WI38 (cell line): Measurements from ENCODE around the gene KIF26B.

Experiments
- H3K4me3 ChIP-seq: 2 replicates; pipeline ENCODE4 v1.5.1; 2011; ENCODE audit warnings: low read depth, mild to moderate bottlenecking, control low read depth, low read length
- TF ChIP-seq, protein P1 (sequence below): IDR thresholded peaks from 2 replicates; pipeline ENCODE4 v1.5.1; 2012; ENCODE audit warnings: low read depth, mild to moderate bottlenecking, control low read depth, low read length

The KIF26B gene

DNA sequence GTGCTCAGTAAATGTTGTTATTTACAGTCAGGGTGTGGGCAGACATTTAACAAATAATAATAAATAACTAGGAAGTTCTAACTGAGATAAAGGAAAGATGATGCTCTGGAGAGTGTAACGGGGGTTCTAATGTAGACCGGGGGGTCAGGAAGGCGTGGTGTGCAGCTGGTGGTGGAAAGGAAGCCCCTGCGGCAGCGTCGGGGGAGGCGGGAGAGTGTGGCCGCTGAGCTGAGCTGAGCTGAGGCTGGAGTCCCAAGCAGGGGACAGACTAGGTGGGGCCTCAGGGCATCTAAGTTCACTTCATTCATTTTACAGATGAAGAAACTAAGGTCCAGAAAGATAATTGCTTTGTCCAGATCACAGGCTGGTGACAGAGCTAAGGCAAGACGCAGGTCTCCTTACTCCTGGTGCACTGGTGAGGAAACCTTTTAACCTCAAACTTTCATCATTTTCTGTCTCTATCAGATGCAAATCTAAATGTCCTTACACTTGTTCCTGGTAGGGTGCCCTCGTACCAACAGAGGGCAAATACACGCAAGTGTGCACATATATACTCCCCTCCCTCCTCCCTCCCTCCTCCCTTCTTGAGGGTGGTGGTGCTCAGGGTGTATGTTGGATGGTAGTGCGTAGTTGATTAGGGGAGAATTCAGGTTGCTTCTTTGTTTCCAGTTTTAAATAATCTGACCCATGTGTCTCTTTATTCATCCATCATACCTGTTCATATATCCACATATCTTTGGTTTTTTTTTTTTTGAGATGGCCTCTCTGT is 44.1 kb downstream of the KIF26B start:
- no peak overlapping the region for H3K4me3 ChIP-seq
- TF ChIP-seq, protein P1, sequence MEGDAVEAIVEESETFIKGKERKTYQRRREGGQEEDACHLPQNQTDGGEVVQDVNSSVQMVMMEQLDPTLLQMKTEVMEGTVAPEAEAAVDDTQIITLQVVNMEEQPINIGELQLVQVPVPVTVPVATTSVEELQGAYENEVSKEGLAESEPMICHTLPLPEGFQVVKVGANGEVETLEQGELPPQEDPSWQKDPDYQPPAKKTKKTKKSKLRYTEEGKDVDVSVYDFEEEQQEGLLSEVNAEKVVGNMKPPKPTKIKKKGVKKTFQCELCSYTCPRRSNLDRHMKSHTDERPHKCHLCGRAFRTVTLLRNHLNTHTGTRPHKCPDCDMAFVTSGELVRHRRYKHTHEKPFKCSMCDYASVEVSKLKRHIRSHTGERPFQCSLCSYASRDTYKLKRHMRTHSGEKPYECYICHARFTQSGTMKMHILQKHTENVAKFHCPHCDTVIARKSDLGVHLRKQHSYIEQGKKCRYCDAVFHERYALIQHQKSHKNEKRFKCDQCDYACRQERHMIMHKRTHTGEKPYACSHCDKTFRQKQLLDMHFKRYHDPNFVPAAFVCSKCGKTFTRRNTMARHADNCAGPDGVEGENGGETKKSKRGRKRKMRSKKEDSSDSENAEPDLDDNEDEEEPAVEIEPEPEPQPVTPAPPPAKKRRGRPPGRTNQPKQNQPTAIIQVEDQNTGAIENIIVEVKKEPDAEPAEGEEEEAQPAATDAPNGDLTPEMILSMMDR = no peak

DNA sequence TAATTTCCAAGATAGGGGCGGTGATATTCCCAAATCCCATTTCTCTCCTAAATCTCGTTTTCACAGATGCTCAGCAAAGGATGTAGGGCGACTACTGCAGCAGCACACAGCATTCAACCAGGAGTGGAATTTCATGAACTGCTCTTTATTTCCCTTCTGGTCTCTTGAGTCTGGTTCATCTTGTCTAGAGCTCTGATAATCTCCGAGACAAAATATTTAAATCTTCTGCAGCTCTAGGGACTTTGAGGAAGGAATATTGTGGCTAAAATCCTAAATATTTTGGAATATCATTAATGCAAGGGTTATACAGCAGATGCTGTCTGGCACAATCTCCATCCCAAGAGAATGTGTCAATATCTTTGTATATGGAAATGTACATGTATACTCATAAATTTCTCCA is 45.4 kb downstream of the KIF26B start:
- TF ChIP-seq, protein P1 = no peak
- H3K4me3 ChIP-seq = no peak overlapping the region

DNA sequence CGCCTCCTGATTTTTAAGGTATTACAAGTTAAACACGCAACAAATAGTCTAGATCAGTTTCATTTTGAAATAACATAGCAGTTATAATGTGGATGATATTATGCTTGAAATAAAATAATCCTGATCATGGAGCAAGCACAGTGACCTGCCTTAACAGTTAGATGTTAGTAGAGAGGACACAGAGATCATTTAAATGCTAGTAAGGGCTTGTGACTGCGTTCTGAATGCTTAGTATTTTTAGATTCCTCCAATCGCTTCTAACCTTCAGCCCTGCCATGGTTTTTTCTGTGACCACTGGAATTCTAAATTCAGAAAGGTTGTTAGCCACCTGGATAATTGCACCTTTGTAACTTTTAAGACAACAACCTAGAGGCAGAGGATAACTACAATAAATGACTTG is 46.4 kb downstream of the KIF26B start:
- TF ChIP-seq, protein P1 = no peak
- no peak overlapping the region for H3K4me3 ChIP-seq

DNA sequence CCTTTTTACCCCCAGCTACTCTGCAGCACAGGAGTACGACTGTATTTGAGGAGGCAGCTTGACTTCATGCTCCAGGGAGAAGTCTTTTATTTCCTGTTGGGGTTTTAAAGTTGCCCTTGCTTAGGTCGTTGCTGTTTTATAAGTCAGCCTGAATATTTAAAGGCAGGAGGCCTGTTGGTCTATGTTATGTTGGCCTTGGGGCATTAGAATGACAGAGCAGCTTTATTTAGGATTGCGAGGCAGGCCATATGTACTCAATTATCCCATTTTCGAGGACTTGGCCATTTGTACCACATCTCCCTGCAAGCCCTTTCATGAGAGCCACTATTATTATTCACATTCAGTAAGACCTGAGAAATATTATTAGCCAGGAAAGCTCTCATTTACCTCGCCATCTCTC is 47.0 kb downstream of the KIF26B start:
- TF ChIP-seq, protein P1 = no peak
- no peak overlapping the region for H3K4me3 ChIP-seq

DNA sequence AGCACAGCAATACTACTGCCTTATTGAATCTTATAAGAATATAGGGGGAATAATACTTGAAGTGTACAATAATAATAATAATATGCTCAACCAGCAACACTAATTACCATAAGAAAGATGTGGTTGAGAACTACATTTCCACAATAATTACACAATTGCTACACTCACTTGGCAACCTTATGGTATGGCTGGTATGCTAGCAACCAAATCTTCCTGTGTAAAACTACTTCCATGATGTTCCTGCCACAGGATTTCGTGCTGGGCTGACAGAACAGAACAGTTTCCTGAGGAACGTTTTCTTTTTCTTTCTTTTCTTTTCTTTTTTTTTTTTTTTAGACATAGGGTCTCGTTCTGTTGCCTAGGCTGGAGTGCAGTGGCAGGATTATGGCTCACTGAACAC is 50.6 kb downstream of the KIF26B start:
- H3K4me3 ChIP-seq = no peak overlapping the region
- TF ChIP-seq, protein P1 = no peak

DNA sequence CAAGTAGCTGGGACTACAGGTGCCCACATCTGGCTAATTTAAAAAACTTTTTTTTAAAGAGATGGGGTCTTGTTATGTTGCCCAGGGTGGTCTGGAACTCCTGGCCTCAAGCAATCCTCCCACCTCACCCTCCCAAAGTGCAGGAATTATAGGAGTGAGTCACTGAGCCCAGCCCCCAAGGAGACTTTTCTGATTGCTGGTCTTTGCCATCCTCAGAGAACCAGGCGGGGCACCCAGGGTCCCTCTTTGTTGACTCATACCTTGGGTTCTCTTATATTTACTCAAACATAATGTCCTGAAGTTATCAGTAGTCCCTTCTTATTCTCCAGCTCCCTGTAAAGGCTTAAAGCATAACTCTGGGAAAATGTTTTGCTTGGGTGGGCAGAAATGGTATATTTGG is 51.1 kb downstream of the KIF26B start:
- TF ChIP-seq, protein P1 = no peak
- no peak overlapping the region for H3K4me3 ChIP-seq

DNA sequence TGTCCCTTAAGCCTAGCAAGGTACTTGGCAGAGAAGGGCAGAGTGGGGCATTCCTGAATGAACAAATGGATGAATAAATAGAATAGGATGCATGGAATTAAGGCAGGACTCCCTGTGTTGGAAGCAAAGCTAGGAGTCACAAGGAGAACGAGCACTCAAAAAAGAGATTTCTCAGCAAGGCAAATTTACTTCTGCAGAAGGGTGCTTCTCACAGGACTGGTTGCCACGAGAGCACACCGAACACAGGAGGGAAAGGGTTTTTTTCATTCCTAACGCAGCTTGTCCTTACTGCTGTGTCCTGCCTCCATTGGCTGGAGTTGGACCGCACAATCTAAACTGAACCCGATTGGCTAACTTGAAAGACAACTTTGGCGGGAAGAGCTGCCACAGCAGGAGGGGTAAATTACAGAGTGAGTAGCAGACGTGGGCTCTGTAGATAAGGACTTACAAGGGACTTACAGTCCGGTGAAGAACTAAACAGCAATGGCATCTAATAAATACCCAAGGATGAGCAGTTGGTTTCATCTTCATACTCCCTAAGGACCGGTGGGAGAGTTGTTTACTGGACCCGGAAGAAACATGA is 52.4 kb downstream of the KIF26B start:
- TF ChIP-seq, protein P1 = no peak
- no peak overlapping the region for H3K4me3 ChIP-seq
